Left ventricle myocardium inferior (tissue), 1 donor: Measurements from ENCODE around the gene CTDSPL2. TPM values are rescaled to one million over a fixed set of nuclear protein-coding genes. Genes with fewer than 3 reads are reported as not detected.
"Not testable (repeated sequence)": the region's sequence is repeated elsewhere in the genome, so short reads cannot be mapped to it uniquely, and the experiment has no call there.

ENCODE experiments used
- DNase-seq: peaks from one replicate; pipeline ENCODE4 v3.0.0-alpha.2; 2020
- H3K27ac ChIP-seq: fragments of 200-600 bp; replicated peaks from 2 replicates; pipeline ENCODE4 v1.8.0; 2021
- H3K27me3 ChIP-seq: fragments of 200-600 bp; 2 replicates; pipeline ENCODE4 v1.8.0; 2021; ENCODE audit warnings: low read depth
- H3K36me3 ChIP-seq: fragments of 200-600 bp; 2 replicates; pipeline ENCODE4 v1.8.0; 2021
- H3K4me1 ChIP-seq: fragments of 200-600 bp; 2 replicates; pipeline ENCODE4 v1.8.0; 2021
- H3K4me3 ChIP-seq: fragments of 200-600 bp; 2 replicates; pipeline ENCODE4 v1.8.0; 2021; ENCODE audit warnings: mild to moderate bottlenecking, moderate library complexity
- H3K9me3 ChIP-seq: fragments of 200-600 bp; replicated peaks from 2 replicates; pipeline ENCODE4 v1.8.0; 2021
- intact Hi-C: fragments of 100-400 bp; cut with micrococcal nuclease; formaldehyde crosslinking; loops from one replicate; pipeline ENCODE4 v1.11.0; 2022
- total RNA-seq: library from RNA; stranded (reverse); fragmentation: NEBNext Ultra II Directional; extraction: Animal tissue kit (Norgen Biotek cat#: 25700); gene quantifications from one replicate; pipeline ENCODE4 v1.2.1, GENCODE V29; 2021
- TF ChIP-seq, protein P1 (sequence below): fragments of 200-600 bp; IDR thresholded peaks from 2 replicates; pipeline ENCODE4 v1.8.0; 2021; ENCODE audit warnings: antibody characterized with exemption, mild to moderate bottlenecking, borderline replicate concordance
- donor health status: DM: no; HTN: yes; CAD: no; lungs with severe emphysema.

Gene CTDSPL2
- total RNA-seq, 1 donor from 2014 or later: 14.7 TPM

- Histone ChIP-seq H3K4me1 (peaks cover 56% of the 10 kb centered on the region), H3K27me3 (no peaks in the 10 kb centered on the region), H3K4me3 (peak overlapping the region; percentile 92), H3K9me3 (no peaks in the 10 kb centered on the region), H3K36me3 (peaks cover 4% of the 10 kb centered on the region), H3K27ac (peak overlapping the region; percentile 95)
- DNase-seq: peak; percentile 86
- intact Hi-C loops: no loop called here
- TF ChIP-seq, protein P1, sequence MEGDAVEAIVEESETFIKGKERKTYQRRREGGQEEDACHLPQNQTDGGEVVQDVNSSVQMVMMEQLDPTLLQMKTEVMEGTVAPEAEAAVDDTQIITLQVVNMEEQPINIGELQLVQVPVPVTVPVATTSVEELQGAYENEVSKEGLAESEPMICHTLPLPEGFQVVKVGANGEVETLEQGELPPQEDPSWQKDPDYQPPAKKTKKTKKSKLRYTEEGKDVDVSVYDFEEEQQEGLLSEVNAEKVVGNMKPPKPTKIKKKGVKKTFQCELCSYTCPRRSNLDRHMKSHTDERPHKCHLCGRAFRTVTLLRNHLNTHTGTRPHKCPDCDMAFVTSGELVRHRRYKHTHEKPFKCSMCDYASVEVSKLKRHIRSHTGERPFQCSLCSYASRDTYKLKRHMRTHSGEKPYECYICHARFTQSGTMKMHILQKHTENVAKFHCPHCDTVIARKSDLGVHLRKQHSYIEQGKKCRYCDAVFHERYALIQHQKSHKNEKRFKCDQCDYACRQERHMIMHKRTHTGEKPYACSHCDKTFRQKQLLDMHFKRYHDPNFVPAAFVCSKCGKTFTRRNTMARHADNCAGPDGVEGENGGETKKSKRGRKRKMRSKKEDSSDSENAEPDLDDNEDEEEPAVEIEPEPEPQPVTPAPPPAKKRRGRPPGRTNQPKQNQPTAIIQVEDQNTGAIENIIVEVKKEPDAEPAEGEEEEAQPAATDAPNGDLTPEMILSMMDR: peak; percentile 66
These were observed 109.0 kb downstream of the CTDSPL2 start for GRCh38 chr15:44536302-44536961.

GRCh38 chr15:44536962-44537734 lies 109.7 kb downstream of the CTDSPL2 start, which contains the start of gene EIF3J:
Gene EIF3J, plus strand, starts transcription at chr15:44537147. Its CDS starts 48 bp downstream, at chr15:44537195.
- Histone ChIP-seq H3K4me3 (peak within 1 kb of the TSS; percentile 92), H3K27ac (peak within 1 kb of the TSS; percentile 95), H3K36me3 (peaks cover 4% of the 10 kb centered on the region), H3K9me3 (no peaks in the 10 kb centered on the region), H3K4me1 (peaks cover 63% of the 10 kb centered on the region), H3K27me3 (no peaks in the 10 kb centered on the region)
- intact Hi-C loops: no loop called here
- DNase-seq: peak; percentile 95
- TF ChIP-seq, protein P1: no peak

DNA sequence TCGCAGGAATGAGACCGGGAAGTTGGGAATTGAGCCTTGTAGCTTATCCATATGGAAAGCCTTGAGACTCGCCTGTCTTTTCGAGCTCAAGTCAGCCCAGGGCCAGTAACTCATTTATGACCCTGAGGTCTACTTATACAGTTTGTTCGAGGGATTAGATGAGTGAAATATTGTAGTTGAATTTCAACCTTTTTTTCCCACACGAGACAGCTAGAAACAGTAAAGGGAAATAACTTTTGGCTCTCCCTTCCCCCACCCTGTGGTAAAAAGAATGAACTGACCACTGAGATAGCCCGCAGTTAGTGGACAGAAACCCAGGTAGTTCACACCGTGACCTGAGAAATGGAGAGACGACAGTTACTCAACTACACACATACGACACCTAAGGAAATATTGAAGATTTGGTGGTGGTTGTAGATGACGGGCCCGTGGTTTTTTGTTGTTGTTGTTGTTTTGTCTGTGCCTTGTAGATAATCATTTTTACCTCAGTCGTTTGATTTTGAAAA lies 110.4 kb downstream of the CTDSPL2 start:
- H3K9me3 ChIP-seq: no peaks in the 10 kb centered on the region
- H3K27ac ChIP-seq: peak overlapping the region; percentile 95
- peaks cover 4% of the 10 kb centered on the region for H3K36me3 ChIP-seq
- peak overlapping the region; percentile 92 for H3K4me3 ChIP-seq
- no peak for DNase-seq
- TF ChIP-seq, protein P1: no peak
- peaks cover 69% of the 10 kb centered on the region for H3K4me1 ChIP-seq
- H3K27me3 ChIP-seq: no peaks in the 10 kb centered on the region
- intact Hi-C loops: no loop called here

DNA sequence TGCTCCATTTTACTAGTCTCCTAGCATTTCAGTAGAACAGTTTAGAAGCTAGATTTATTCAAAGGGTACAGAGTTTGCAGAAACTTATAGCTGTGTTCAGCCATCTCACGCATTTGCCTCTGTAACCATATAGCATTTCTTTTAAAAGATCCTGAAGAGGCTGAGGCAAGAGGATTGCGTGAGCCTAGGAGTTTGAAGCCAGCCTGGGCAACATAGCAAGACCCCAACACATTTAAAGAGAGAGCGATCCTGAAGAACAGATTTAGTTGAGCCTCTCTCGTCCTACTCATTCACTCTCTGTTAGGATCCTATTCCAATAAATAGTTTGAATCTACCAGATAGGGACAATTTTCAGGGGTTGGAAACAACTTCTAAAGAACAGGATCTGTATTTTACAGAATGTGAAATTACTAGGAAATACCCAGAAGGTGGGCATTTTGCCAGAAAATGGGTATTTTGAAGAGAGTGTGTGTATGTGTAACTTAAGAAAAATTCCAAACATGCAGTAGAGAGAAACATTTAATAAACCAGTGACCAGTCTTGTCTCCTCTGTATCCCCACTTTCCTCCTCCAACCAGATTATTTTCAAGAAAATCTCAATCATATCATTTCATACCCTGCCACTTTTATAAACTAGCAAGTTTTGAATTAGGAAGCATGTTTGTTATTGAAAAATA lies 114.0 kb downstream of the CTDSPL2 start:
- Histone ChIP-seq H3K9me3 (no peaks in the 10 kb centered on the region), H3K27ac (peak overlapping the region; percentile 24), H3K4me1 (peaks cover 84% of the 10 kb centered on the region), H3K27me3 (no peaks in the 10 kb centered on the region), H3K4me3 (no peak overlapping the region), H3K36me3 (peaks cover 4% of the 10 kb centered on the region)
- TF ChIP-seq, protein P1: no peak
- intact Hi-C loops: no loop called here
- DNase-seq: no peak

- Histone ChIP-seq H3K4me1 (peaks cover 82% of the 10 kb centered on the region), H3K36me3 (peaks cover 4% of the 10 kb centered on the region), H3K27ac (peak overlapping the region; percentile 24), H3K27me3 (no peaks in the 10 kb centered on the region), H3K4me3 (no peak overlapping the region), H3K9me3 (no peaks in the 10 kb centered on the region)
- TF ChIP-seq, protein P1: no peak
- no peak for DNase-seq
- intact Hi-C loops: no loop called here
These were observed 115.2 kb downstream of the CTDSPL2 start for GRCh38 chr15:44542596-44542995.

- H3K4me1 ChIP-seq: peaks cover 64% of the 10 kb centered on the region
- intact Hi-C loops, H3K27ac ChIP-seq: not testable (repeated sequence)
These were observed 117.3 kb downstream of the CTDSPL2 start for GRCh38 chr15:44544745-44545144.

More at GRCh38 chr15:44544745-44545144, 117.3 kb downstream of the CTDSPL2 start:
- not testable (repeated sequence) for H3K9me3 ChIP-seq, H3K4me3 ChIP-seq, DNase-seq, H3K36me3 ChIP-seq, H3K27me3 ChIP-seq
